ENCODE results near the gene CRELD1.

Gene CRELD1

GRCh38 chr3:9966841-9967240, 33.2 kb downstream of the CRELD1 start:
- no peak for DNase-seq

- no peak for DNase-seq
Observed at GRCh38 chr3:9969632-9970019, 36.0 kb downstream of the CRELD1 start.

GRCh38 chr3:9970020-9970652, 36.5 kb downstream of the CRELD1 start:
- DNase-seq = no peak

GRCh38 chr3:9976721-9977709, 43.4 kb downstream of the CRELD1 start:
- DNase-seq = peak; percentile 27

GRCh38 chr3:9978710-9979305, 45.2 kb downstream of the CRELD1 start:
- DNase-seq = no peak

GRCh38 chr3:9980251-9980650, 46.6 kb downstream of the CRELD1 start:
- no peak for DNase-seq

GRCh38 chr3:9986230-9986725, 52.6 kb downstream of the CRELD1 start:
- no peak for DNase-seq

- DNase-seq = no peak
Observed at GRCh38 chr3:9994086-9994844, 60.6 kb downstream of the CRELD1 start.
